Measurements from ENCODE around the gene ATRN. TPM values are rescaled to one million over a fixed set of nuclear protein-coding genes. Genes with fewer than 3 reads are reported as not detected.
"Not testable (repeated sequence)": the region's sequence is repeated elsewhere in the genome, so short reads cannot be mapped to it uniquely, and the experiment has no call there.

ATRN gene
- total RNA-seq, 1 experiment from 2014 or later: 26.1 TPM

- intact Hi-C loops (cut with micrococcal nuclease): no loop called here
- Histone ChIP-seq H3K4me3 (ENCODE audit: low read length) (no peak overlapping the region), H3K79me2 (ENCODE audit: low read length) (no peaks in the 10 kb centered on the region), H3K27ac (ENCODE audit: low read length) (no peak overlapping the region), H3K27me3 (ENCODE audit: low read length) (no peaks in the 10 kb centered on the region), H4K20me1 (ENCODE audit: low read length) (no peaks in the 10 kb centered on the region), H3K4me2 (ENCODE audit: low read length) (peak overlapping the region; percentile 13), H3K36me3 (ENCODE audit: low read depth, low read length) (no peaks in the 10 kb centered on the region; the same call in 1 of the 2 replicates), H2AFZ (ENCODE audit: low read length) (peak overlapping the region; percentile 33; the same call in 1 of the 2 replicates), H3K9me3 (ENCODE audit: low read length) (no peaks in the 10 kb centered on the region), H3K9ac (ENCODE audit: low read length) (no peak overlapping the region), H3K9me2 (replicated peaks; ENCODE audit: low read length) (no peaks in the 10 kb centered on the region), H3K4me1 (ENCODE audit: insufficient read depth, low read length) (peaks cover 24% of the 10 kb centered on the region), H3F3A (ENCODE audit: low read length, unreplicated experiment) (no peaks in the 10 kb centered on the region)
- ChIA-PET CTCF (no interaction called here), POLR2A (ENCODE audit: unreplicated experiment) (interaction anchor here (0.6 kb wide), 1 partner anchor 541 kb away, joined by 4 read pairs; no protein-coding TSS in a partner anchor)
- peak; percentile 27 for DNase-seq
- BruUV-seq (replicated peaks): no TSS peak
- ATAC-seq: peak; percentile 10; the same call in 1 of the 2 replicates
- TF ChIP-seq EZH2phosphoT487 (IDR thresholded peaks at IDR 0.05; ENCODE audit: borderline replicate concordance, low read length) (no peak), EZH2 (IDR thresholded peaks at IDR 0.05; ENCODE audit: low read length, unreplicated experiment) (no peak)
- TF ChIP-seq, protein P1, sequence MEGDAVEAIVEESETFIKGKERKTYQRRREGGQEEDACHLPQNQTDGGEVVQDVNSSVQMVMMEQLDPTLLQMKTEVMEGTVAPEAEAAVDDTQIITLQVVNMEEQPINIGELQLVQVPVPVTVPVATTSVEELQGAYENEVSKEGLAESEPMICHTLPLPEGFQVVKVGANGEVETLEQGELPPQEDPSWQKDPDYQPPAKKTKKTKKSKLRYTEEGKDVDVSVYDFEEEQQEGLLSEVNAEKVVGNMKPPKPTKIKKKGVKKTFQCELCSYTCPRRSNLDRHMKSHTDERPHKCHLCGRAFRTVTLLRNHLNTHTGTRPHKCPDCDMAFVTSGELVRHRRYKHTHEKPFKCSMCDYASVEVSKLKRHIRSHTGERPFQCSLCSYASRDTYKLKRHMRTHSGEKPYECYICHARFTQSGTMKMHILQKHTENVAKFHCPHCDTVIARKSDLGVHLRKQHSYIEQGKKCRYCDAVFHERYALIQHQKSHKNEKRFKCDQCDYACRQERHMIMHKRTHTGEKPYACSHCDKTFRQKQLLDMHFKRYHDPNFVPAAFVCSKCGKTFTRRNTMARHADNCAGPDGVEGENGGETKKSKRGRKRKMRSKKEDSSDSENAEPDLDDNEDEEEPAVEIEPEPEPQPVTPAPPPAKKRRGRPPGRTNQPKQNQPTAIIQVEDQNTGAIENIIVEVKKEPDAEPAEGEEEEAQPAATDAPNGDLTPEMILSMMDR (conservative IDR thresholded peaks at IDR 0.05; ENCODE audit: low read depth, low read length): no peak
Observed at GRCh38 chr20:3613821-3614440, 143.1 kb downstream of the ATRN start.

GRCh38 chr20:3614466-3614865 lies 143.6 kb downstream of the ATRN start:
- Histone ChIP-seq H3F3A (ENCODE audit: low read length, unreplicated experiment) (no peaks in the 10 kb centered on the region), H3K9me2 (replicated peaks; ENCODE audit: low read length) (no peaks in the 10 kb centered on the region), H3K27me3 (ENCODE audit: low read length) (no peaks in the 10 kb centered on the region), H2AFZ (ENCODE audit: low read length) (0 out of 2 replicates have a peak overlapping the region, but pooled peaks have one; percentile 33), H3K27ac (ENCODE audit: low read length) (no peak overlapping the region), H3K4me1 (ENCODE audit: insufficient read depth, low read length) (peaks cover 24% of the 10 kb centered on the region), H4K20me1 (ENCODE audit: low read length) (no peaks in the 10 kb centered on the region), H3K9me3 (ENCODE audit: low read length) (no peaks in the 10 kb centered on the region), H3K79me2 (ENCODE audit: low read length) (no peaks in the 10 kb centered on the region), H3K4me3 (ENCODE audit: low read length) (no peak overlapping the region), H3K9ac (ENCODE audit: low read length) (no peak overlapping the region), H3K36me3 (ENCODE audit: low read depth, low read length) (no peaks in the 10 kb centered on the region; the same call in 1 of the 2 replicates), H3K4me2 (ENCODE audit: low read length) (peak overlapping the region; percentile 13)
- POLR2A ChIA-PET (ENCODE audit: unreplicated experiment): interaction anchor here (0.6 kb wide), 1 partner anchor 541 kb away, joined by 4 read pairs; no protein-coding TSS in a partner anchor
- no TSS peak for BruUV-seq (replicated peaks)
- CTCF ChIA-PET: no interaction called here
- peak; percentile 42 for ATAC-seq
- peak; percentile 20 for DNase-seq
- TF ChIP-seq EZH2 (IDR thresholded peaks at IDR 0.05; ENCODE audit: low read length, unreplicated experiment): no peak
- TF ChIP-seq, protein P1 (conservative IDR thresholded peaks at IDR 0.05; ENCODE audit: low read depth, low read length): no peak
- TF ChIP-seq EZH2phosphoT487 (IDR thresholded peaks at IDR 0.05; ENCODE audit: borderline replicate concordance, low read length): no peak
- intact Hi-C loops (cut with micrococcal nuclease): no loop called here

- POLR2A ChIA-PET (ENCODE audit: unreplicated experiment); H3K4me3 ChIP-seq (ENCODE audit: low read length); H3K9ac ChIP-seq (ENCODE audit: low read length); CTCF ChIA-PET; BruUV-seq (replicated peaks); H2AFZ ChIP-seq (ENCODE audit: low read length); DNase-seq; H3K27me3 ChIP-seq (ENCODE audit: low read length); H3K79me2 ChIP-seq (ENCODE audit: low read length); H3K9me2 ChIP-seq (replicated peaks; ENCODE audit: low read length); H3K4me2 ChIP-seq (ENCODE audit: low read length); H4K20me1 ChIP-seq (ENCODE audit: low read length); H3K36me3 ChIP-seq (ENCODE audit: low read depth, low read length); ATAC-seq; H3K9me3 ChIP-seq (ENCODE audit: low read length); H3K27ac ChIP-seq (ENCODE audit: low read length); intact Hi-C loops (cut with micrococcal nuclease); H3F3A ChIP-seq (ENCODE audit: low read length, unreplicated experiment): not testable (repeated sequence)
- H3K4me1 ChIP-seq (ENCODE audit: insufficient read depth, low read length): peaks cover 24% of the 10 kb centered on the region
Observed at GRCh38 chr20:3615171-3615840, 144.5 kb downstream of the ATRN start.

Measured in PC-3 (cell line).